ENCODE measurements around the gene TNFRSF19.
"Not testable (repeated sequence)": the region's sequence is repeated elsewhere in the genome, so short reads cannot be mapped to it uniquely, and the experiment has no call there.

The TNFRSF19 gene

GRCh38 chr13:23567906-23568460 lies 2.2 kb upstream of the TNFRSF19 start:
- DNase-seq (ENCODE audit: low read depth in 2 of 2): no peak

- DNase-seq (ENCODE audit: low read depth in 2 of 2): no peak
These were observed 706 bp downstream of the TNFRSF19 start for GRCh38 chr13:23570921-23571315.

DNA sequence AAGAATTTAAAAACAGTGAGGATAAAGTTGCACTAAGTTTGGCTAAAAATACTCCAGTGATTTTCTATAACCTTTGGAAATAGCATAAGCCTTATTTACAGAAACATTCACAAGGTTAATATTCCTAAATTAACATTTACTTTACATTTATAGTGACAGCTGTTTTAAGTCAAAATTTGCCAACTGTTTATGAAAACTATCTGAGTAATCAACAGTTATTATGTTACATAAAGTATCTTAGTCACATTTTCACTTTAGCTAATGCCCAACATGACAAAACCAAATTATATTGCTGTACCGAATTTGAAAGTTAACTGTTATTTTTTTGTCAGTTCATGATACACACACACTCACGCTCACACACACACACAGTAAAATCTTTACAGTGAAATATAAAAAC lies 1.2 kb downstream of the TNFRSF19 start:
- no peak for DNase-seq (ENCODE audit: low read depth in 2 of 2)

- DNase-seq (ENCODE audit: low read depth in 2 of 2): no peak
These were observed 2.6 kb downstream of the TNFRSF19 start for GRCh38 chr13:23572836-23573235.

DNA sequence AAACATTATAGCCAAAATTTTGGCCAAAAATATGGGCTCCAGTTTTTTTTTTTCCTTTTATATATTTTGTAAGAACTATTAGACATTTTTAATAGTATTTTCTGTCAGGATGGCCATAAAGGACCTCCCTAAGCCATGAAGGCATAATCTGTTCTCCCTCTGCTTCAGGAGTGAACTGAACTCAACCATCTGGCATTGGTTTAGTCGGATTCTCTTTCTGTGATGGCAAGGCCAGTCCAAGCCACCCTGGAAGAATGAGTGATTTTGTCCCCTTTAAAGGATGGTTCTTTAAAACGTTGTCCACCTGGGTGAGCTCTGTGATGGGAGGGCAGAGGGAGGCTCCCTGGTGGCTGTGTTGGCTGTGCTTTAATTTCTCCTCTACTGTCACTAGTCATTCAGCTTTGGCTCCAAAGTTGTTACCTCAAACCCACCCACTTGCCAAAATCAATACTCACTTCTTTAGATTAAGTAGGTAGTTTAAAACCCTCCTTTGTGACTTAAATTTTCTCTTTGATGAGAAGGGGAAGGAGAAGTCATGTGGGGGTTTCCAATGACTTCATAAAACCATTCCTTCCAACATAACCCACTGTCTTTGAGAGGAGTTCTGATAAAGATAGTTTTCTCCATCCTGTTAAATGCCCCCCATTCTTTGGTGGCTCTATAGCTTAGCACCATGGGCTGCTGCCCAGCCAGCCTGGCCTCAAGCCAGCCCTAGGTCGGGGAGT lies 4.4 kb downstream of the TNFRSF19 start:
- no peak for DNase-seq (ENCODE audit: low read depth in 2 of 2)

- DNase-seq (ENCODE audit: low read depth in 2 of 2): no peak
These were observed 5.4 kb downstream of the TNFRSF19 start for GRCh38 chr13:23575632-23576031.

GRCh38 chr13:23578411-23579071 lies 8.3 kb downstream of the TNFRSF19 start:
- DNase-seq (ENCODE audit: low read depth in 2 of 2): no peak

GRCh38 chr13:23579072-23579895 lies 9.1 kb downstream of the TNFRSF19 start:
- peak; percentile 74 to 77 for DNase-seq (ENCODE audit: low read depth in 2 of 2)

GRCh38 chr13:23579896-23580683 lies 9.9 kb downstream of the TNFRSF19 start:
- DNase-seq (ENCODE audit: low read depth in 2 of 2): no peak

- DNase-seq (ENCODE audit: low read depth in 2 of 2): no peak
These were observed 10.5 kb downstream of the TNFRSF19 start for GRCh38 chr13:23580684-23581060.

DNA sequence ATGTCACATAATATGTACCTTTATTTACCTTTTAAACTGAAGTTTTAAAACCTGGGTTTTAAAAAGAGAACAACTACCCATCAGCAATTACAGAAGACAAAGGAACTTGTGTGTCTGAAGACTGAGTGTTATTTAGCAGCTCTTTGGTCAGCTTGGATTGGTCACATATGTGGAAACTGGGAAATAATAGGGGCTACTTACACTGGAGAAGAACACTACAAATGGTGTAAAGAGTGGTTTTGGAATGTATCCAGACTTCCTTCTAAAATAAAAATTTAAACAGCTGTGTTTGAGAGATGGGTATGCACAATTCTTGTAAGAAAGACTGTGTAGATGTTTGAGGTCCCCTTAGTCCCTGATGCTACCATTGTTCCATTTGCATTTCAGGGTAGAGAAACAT lies 13.3 kb downstream of the TNFRSF19 start:
- no peak for DNase-seq (ENCODE audit: low read depth in 2 of 2)

GRCh38 chr13:23584275-23584674 lies 14.1 kb downstream of the TNFRSF19 start:
- no peak for DNase-seq (ENCODE audit: low read depth in 2 of 2)

DNA sequence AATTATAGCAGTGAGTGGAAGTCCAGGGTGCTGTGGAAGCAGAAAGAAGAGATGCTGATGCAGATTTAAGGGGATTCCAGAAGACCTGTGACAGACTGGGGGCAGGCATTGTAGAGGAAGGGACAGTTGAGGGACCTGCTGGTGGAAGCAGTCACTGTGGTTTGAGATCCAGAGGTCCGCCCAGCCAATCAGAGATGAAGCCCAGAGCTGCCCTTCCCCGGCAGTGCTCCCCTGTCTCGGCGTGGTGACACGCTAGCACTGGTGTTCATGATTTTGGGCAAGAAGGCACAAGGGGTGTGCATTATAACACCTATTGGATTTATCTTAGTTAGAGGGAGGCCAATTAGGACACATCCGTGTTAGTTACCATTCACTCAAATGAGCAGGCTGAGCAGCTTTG lies 16.1 kb downstream of the TNFRSF19 start:
- no peak for DNase-seq (ENCODE audit: low read depth in 2 of 2)

- no peak for DNase-seq (ENCODE audit: low read depth in 2 of 2)
These were observed 18.5 kb downstream of the TNFRSF19 start for GRCh38 chr13:23588666-23589065.

- no peak for DNase-seq (ENCODE audit: low read depth in 2 of 2)
These were observed 22.4 kb downstream of the TNFRSF19 start for GRCh38 chr13:23592596-23592995.

GRCh38 chr13:23593148-23593547 lies 22.9 kb downstream of the TNFRSF19 start:
- DNase-seq (ENCODE audit: low read depth in 2 of 2): no peak

DNA sequence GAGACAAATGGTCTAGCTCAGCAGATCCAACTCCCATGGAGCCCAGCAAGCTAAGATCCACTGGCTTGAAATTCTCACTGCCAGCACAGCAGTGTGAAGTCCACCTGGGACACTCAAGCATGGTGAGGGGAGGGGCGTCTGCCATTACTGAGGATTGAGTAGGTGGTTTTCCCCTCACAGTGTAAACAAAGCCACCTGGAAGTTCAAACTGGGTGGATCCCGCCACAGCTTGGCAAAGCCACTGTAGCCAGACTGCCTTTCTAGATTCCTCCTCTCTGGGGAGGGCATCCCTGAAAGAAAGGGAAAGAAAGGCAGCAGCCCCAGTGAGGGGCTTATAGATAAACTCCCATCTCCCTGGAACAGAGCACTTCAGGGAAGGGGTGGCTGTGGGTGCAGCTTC lies 24.1 kb downstream of the TNFRSF19 start:
- DNase-seq (ENCODE audit: low read depth in 2 of 2): not testable (repeated sequence)

DNA sequence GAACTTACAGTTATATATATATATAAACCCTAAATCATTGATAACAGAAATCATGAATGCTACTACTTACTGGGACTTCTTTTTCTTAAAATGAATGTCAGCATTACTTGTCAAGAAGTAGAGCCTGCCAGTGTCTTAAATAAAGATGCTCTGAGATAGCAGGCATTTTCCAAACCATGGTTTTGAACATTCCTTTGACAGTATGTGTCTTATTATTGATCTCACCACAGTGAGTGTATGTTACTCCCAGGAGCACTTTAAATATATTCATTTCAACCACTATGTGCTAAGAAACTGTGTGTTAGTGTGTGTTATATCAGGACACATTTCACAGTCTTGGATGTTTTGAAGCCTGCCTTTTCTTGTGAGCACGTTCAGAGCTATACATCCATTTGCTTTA lies 28.2 kb downstream of the TNFRSF19 start:
- peak; percentile 70 to 71 for DNase-seq (ENCODE audit: low read depth in 2 of 2)

GRCh38 chr13:23599083-23599925 lies 29.1 kb downstream of the TNFRSF19 start:
- no peak for DNase-seq (ENCODE audit: low read depth in 2 of 2)

- no peak for DNase-seq (ENCODE audit: low read depth in 2 of 2)
These were observed 29.9 kb downstream of the TNFRSF19 start for GRCh38 chr13:23600100-23600499.

DNA sequence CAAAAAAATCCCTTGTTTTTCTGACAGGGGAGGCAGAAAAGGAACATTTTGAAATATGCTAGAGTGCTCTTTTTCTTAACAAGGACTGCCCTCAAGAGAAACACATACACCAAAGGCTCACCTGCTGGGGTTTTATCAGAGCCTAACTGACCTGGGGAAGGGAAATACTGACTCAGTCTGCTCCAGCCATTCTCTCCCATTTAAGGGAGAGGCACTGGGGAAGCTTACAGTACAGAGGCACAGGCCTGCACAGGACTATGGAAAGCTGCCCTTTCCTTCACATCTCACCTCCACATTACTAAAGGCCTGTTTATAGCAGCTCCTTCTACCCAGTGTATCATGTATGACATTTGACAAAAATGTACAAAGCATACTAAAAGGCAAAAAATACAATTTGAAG lies 30.3 kb downstream of the TNFRSF19 start:
- DNase-seq (ENCODE audit: low read depth in 2 of 2): no peak

All from fibroblast of skin of left quadriceps (primary cell).